ENCODE measurements around the gene KCNN4.

DNA sequence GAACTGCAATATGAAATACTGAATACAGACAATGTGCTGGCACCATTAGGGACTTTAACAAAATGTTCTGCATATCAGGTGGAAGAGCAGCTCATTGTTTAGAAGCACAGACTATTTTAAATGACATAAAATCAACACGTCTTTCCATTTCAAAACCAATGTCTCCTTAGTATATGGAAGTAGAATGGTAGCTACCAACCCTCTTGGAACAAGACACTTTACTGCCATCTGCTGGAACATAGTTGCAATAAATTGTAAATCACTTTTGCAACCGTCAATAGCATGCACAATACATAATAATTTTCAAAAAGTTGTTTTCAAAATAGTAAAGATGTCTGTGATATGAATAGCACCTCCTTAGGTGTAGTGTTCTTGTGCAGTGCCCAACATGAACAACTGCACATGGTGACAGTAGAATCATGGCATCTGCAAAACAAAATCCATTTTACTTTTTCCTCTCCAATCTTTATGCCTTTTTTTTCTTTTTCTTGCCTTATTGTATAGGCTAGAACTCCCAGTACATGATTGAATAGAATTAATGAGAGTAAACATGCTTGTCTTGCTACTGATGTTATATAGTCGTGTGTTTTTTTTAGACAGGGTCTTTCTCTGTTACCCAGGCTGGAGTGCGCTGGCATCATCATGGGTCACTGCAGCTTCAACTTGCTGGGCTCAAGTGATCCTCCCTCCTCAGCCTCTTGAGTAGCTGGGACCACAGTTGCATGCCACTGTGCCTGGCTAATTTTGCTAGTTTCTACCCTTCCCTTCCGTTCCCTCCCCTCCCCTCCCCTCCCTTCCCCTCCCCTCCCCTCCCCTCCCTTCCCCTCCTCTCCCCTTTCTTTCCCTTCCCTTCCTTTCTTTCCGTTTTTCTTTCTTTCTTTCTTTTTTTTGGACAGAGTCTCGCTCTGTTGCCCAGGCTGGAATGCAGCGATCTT, 29.3 kb upstream of the KCNN4 start:
- TF ChIP-seq, protein P1, sequence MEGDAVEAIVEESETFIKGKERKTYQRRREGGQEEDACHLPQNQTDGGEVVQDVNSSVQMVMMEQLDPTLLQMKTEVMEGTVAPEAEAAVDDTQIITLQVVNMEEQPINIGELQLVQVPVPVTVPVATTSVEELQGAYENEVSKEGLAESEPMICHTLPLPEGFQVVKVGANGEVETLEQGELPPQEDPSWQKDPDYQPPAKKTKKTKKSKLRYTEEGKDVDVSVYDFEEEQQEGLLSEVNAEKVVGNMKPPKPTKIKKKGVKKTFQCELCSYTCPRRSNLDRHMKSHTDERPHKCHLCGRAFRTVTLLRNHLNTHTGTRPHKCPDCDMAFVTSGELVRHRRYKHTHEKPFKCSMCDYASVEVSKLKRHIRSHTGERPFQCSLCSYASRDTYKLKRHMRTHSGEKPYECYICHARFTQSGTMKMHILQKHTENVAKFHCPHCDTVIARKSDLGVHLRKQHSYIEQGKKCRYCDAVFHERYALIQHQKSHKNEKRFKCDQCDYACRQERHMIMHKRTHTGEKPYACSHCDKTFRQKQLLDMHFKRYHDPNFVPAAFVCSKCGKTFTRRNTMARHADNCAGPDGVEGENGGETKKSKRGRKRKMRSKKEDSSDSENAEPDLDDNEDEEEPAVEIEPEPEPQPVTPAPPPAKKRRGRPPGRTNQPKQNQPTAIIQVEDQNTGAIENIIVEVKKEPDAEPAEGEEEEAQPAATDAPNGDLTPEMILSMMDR (CRISPR knock-in tag; IDR thresholded peaks at IDR 0.05): peak; percentile 51
- TF ChIP-seq, protein P2, sequence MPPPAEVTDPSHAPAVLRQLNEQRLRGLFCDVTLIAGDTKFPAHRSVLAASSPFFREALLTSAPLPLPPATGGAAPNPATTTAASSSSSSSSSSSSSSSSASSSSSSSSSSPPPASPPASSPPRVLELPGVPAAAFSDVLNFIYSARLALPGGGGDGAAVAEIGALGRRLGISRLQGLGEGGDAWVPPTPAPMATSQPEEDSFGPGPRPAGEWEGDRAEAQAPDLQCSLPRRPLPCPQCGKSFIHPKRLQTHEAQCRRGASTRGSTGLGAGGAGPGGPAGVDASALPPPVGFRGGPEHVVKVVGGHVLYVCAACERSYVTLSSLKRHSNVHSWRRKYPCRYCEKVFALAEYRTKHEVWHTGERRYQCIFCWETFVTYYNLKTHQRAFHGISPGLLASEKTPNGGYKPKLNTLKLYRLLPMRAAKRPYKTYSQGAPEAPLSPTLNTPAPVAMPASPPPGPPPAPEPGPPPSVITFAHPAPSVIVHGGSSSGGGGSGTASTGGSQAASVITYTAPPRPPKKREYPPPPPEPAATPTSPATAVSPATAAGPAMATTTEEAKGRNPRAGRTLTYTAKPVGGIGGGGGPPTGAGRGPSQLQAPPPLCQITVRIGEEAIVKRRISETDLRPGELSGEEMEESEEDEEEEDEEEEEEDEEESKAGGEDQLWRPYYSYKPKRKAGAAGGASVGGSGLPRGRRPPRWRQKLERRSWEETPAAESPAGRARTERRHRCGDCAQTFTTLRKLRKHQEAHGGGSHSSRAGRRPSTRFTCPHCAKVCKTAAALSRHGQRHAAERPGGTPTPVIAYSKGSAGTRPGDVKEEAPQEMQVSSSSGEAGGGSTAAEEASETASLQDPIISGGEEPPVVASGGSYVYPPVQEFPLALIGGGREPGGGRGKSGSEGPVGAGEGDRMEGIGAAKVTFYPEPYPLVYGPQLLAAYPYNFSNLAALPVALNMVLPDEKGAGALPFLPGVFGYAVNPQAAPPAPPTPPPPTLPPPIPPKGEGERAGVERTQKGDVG (CRISPR knock-in tag; IDR thresholded peaks at IDR 0.05; ENCODE audit: borderline replicate concordance): no peak
- TF ChIP-seq ISL2 (CRISPR knock-in tag; IDR thresholded peaks at IDR 0.05): no peak
